NB4 (cell line): ENCODE data around the gene NUPR1.

Experiments used
- CTCF ChIP-seq: IDR thresholded peaks from one replicate; pipeline ENCODE4 v1.5.1; 2012; ENCODE audit warnings: low read depth, low read length
- MAX ChIP-seq: IDR thresholded peaks from 2 replicates; pipeline ENCODE4 v1.6.1; 2011; ENCODE audit warnings: low read depth, low read length

DNA sequence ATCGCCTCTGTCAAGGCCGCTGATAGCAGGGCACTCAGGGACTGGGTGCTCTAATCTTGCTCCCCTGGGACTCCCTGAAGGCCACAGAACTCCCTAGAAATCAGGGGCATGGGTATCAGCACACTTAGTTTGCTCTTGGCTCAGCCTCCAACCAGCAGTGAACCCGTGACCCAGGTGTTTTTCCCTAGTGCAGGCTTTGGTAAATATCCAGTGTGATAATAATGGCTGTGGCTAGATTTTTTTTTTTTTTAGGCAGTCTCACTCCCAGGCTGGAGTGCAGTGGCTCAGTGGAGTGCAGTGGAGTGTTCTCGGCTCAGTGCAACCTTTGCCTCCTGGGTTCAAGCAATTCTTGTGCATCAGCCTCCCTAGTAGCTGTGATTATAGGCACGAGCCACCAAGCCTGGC lies 10.3 kb downstream of the NUPR1 start:
- TF ChIP-seq CTCF = no peak
- TF ChIP-seq MAX = no peak
